Neural cell (in vitro differentiated cells): ENCODE data around the gene DNAJC3. TPM values are rescaled to one million over a fixed set of nuclear protein-coding genes. Genes with fewer than 3 reads are reported as not detected.
"Not testable (repeated sequence)": the region's sequence is repeated elsewhere in the genome, so short reads cannot be mapped to it uniquely, and the experiment has no call there.

Experiments
- H2AFZ ChIP-seq: fragments of 200-600, 300-800 bp; sonication (generic), shearing (Covaris generic); 2 replicates; pipeline ENCODE4 v1.6.0; 2014; ENCODE audit warnings: low read depth, mild to moderate bottlenecking, antibody characterized with exemption, low read length, moderate library complexity
- H3F3A ChIP-seq: fragments of 200-600 bp; shearing (Covaris generic); 2 replicates; pipeline ENCODE4 v1.6.1; 2016; ENCODE audit warnings: mild to moderate bottlenecking, moderate library complexity, mixed read lengths, antibody characterized with exemption, low read length; ENCODE audit not compliant: insufficient read depth, poor library complexity, severe bottlenecking
- H3K27ac ChIP-seq: fragments of 200-600, 300-800 bp; sonication (generic), shearing (Covaris generic); 2 replicates; pipeline ENCODE4 v1.5.1; 2014; ENCODE audit warnings: mild to moderate bottlenecking, low read length, moderate library complexity
- H3K27me3 ChIP-seq: fragments of 300-800, 200-600 bp; sonication (generic), shearing (Covaris generic); 2 replicates; pipeline ENCODE4 v1.6.0; 2014; ENCODE audit warnings: mild to moderate bottlenecking, low read depth, low read length, moderate library complexity; ENCODE audit not compliant: insufficient read depth
- H3K36me3 ChIP-seq: fragments of 300-800, 200-600 bp; sonication (generic), shearing (Covaris generic); 2 replicates; pipeline ENCODE4 v1.5.1; 2014; ENCODE audit warnings: mild to moderate bottlenecking, antibody characterized with exemption, low read length, moderate library complexity; ENCODE audit not compliant: insufficient read depth
- H3K4me2 ChIP-seq: fragments of 300-800, 200-600 bp; sonication (generic), shearing (Covaris generic); 2 replicates; pipeline ENCODE4 v1.6.0; 2014; ENCODE audit warnings: mild to moderate bottlenecking, low read length
- H3K4me3 ChIP-seq: fragments of 300-800, 200-600 bp; sonication (generic), shearing (Covaris generic); 2 replicates; pipeline ENCODE4 v1.5.1; 2014; ENCODE audit warnings: mild to moderate bottlenecking, low read length, moderate library complexity
- H3K79me2 ChIP-seq: fragments of 200-600 bp; shearing (Covaris generic); replicated peaks from 2 replicates; pipeline ENCODE4 v1.6.0; 2014; ENCODE audit warnings: mild to moderate bottlenecking, low read length, moderate library complexity; ENCODE audit not compliant: insufficient read depth
- H3K9ac ChIP-seq: fragments of 300-800, 200-600 bp; sonication (generic), shearing (Covaris generic); 2 replicates; pipeline ENCODE4 v1.6.1; 2016; ENCODE audit warnings: mild to moderate bottlenecking, low read length, mixed read lengths
- H3K9me2 ChIP-seq: fragments of 200-600 bp; shearing (Covaris generic); 2 replicates; pipeline ENCODE4 v1.6.1; 2016; ENCODE audit warnings: mild to moderate bottlenecking, low read length, mixed read lengths; ENCODE audit not compliant: insufficient read depth
- H3K9me3 ChIP-seq: fragments of 200-600, 300-800 bp; sonication (generic), shearing (Covaris generic); 2 replicates; pipeline ENCODE4 v1.6.1; 2016; ENCODE audit warnings: mild to moderate bottlenecking, mixed run types, low read length, moderate library complexity, mixed read lengths
- H4K20me1 ChIP-seq: fragments of 200-600 bp; shearing (Covaris generic); 2 replicates; pipeline ENCODE4 v1.6.1; 2016; ENCODE audit warnings: mild to moderate bottlenecking, mixed run types; ENCODE audit not compliant: insufficient read depth
- EP300 ChIP-seq: fragments of 450-650 bp; conservative IDR thresholded peaks from 2 replicates; pipeline ENCODE4 v1.6.1; 2014; ENCODE audit warnings: antibody characterized with exemption, mild to moderate bottlenecking, moderate library complexity; ENCODE audit not compliant: poor library complexity, severe bottlenecking
- EZH2 ChIP-seq: fragments of 200-600, 300-800 bp; shearing (Covaris generic), sonication (generic); IDR thresholded peaks from 2 replicates; pipeline ENCODE4 v1.6.1; 2014; ENCODE audit warnings: antibody characterized with exemption, low read length, borderline replicate concordance, mild to moderate bottlenecking; ENCODE audit not compliant: insufficient read depth, poor library complexity, severe bottlenecking
- MXI1 ChIP-seq: fragments of 450-650 bp; conservative IDR thresholded peaks from 2 replicates; pipeline ENCODE4 v1.6.1; 2014; ENCODE audit warnings: antibody characterized with exemption, mild to moderate bottlenecking; ENCODE audit not compliant: poor library complexity, severe bottlenecking
- POLR2AphosphoS5 ChIP-seq: IDR thresholded peaks from 2 replicates; pipeline ENCODE4 v1.6.1; 2012
- RAD21 ChIP-seq: fragments of 450-650 bp; conservative IDR thresholded peaks from 2 replicates; pipeline ENCODE4 v1.6.1; 2014; ENCODE audit warnings: antibody characterized with exemption, mild to moderate bottlenecking, moderate library complexity
- SMC3 ChIP-seq: fragments of 450-650 bp; conservative IDR thresholded peaks from 2 replicates; pipeline ENCODE4 v1.6.1; 2014; ENCODE audit warnings: antibody characterized with exemption, mild to moderate bottlenecking, moderate library complexity; ENCODE audit not compliant: poor library complexity
- TAF1 ChIP-seq: IDR thresholded peaks from 2 replicates; pipeline ENCODE4 v1.6.1; 2012; ENCODE audit warnings: low read depth
- polyA plus RNA-seq: library from polyadenylated mRNA; depleted of rRNA; stranded (reverse); fragments of >200 nt; gene quantifications from 2 replicates; pipeline ENCODE4 v1.2.3, GENCODE V29; 2014
- TF ChIP-seq, protein P1 (sequence below): IDR thresholded peaks from 2 replicates; pipeline ENCODE4 v1.6.1; 2012; ENCODE audit warnings: borderline replicate concordance
- TF ChIP-seq, protein P2 (sequence below): fragments of 450-650 bp; IDR thresholded peaks from 2 replicates; pipeline ENCODE4 v1.5.1; 2014; ENCODE audit warnings: antibody characterized with exemption, mild to moderate bottlenecking, moderate library complexity; ENCODE audit not compliant: poor library complexity, severe bottlenecking

Gene DNAJC3
- polyA plus RNA-seq, 1 donor from 2014 or later = 8.2 TPM

DNA sequence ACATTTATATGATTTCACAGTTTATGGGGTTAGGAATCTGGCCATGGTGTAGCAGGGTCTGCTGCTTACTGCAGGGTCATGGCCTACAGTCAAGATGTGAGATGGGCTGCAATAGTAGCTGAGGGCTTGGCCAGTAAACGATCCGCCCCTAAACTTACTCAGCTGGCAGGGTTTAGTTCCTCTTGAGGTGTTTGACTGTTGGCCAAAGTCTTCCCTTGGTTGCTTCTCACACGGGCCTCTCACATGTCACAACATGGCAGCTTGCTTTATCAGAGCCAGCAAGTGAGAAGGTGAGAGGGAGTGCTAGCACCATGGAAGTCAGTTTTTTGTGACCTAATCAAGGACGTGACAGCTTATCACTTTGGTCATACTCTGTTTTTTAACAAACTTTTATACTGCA lies 77.1 kb downstream of the DNAJC3 start:
- H3K27me3 ChIP-seq = no peaks in the 10 kb centered on the region
- no peaks in the 10 kb centered on the region for H3K36me3 ChIP-seq
- H3K27ac ChIP-seq = no peak overlapping the region
- no peak overlapping the region for H2AFZ ChIP-seq
- no peak overlapping the region for H3K9ac ChIP-seq
- no peak overlapping the region for H3K4me3 ChIP-seq
- H3K4me2 ChIP-seq = no peak overlapping the region
- H3F3A ChIP-seq = no peaks in the 10 kb centered on the region
- no peaks in the 10 kb centered on the region for H3K9me3 ChIP-seq
- no peak for TF ChIP-seq EZH2
- TF ChIP-seq, protein P1, sequence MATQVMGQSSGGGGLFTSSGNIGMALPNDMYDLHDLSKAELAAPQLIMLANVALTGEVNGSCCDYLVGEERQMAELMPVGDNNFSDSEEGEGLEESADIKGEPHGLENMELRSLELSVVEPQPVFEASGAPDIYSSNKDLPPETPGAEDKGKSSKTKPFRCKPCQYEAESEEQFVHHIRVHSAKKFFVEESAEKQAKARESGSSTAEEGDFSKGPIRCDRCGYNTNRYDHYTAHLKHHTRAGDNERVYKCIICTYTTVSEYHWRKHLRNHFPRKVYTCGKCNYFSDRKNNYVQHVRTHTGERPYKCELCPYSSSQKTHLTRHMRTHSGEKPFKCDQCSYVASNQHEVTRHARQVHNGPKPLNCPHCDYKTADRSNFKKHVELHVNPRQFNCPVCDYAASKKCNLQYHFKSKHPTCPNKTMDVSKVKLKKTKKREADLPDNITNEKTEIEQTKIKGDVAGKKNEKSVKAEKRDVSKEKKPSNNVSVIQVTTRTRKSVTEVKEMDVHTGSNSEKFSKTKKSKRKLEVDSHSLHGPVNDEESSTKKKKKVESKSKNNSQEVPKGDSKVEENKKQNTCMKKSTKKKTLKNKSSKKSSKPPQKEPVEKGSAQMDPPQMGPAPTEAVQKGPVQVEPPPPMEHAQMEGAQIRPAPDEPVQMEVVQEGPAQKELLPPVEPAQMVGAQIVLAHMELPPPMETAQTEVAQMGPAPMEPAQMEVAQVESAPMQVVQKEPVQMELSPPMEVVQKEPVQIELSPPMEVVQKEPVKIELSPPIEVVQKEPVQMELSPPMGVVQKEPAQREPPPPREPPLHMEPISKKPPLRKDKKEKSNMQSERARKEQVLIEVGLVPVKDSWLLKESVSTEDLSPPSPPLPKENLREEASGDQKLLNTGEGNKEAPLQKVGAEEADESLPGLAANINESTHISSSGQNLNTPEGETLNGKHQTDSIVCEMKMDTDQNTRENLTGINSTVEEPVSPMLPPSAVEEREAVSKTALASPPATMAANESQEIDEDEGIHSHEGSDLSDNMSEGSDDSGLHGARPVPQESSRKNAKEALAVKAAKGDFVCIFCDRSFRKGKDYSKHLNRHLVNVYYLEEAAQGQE = no peak
- no peak for TF ChIP-seq TAF1
- TF ChIP-seq, protein P2, sequence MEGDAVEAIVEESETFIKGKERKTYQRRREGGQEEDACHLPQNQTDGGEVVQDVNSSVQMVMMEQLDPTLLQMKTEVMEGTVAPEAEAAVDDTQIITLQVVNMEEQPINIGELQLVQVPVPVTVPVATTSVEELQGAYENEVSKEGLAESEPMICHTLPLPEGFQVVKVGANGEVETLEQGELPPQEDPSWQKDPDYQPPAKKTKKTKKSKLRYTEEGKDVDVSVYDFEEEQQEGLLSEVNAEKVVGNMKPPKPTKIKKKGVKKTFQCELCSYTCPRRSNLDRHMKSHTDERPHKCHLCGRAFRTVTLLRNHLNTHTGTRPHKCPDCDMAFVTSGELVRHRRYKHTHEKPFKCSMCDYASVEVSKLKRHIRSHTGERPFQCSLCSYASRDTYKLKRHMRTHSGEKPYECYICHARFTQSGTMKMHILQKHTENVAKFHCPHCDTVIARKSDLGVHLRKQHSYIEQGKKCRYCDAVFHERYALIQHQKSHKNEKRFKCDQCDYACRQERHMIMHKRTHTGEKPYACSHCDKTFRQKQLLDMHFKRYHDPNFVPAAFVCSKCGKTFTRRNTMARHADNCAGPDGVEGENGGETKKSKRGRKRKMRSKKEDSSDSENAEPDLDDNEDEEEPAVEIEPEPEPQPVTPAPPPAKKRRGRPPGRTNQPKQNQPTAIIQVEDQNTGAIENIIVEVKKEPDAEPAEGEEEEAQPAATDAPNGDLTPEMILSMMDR = no peak
- TF ChIP-seq MXI1 = no peak
- no peak for TF ChIP-seq EP300
- TF ChIP-seq POLR2AphosphoS5 = no peak
- TF ChIP-seq RAD21 = no peak
- TF ChIP-seq SMC3 = no peak
- no peaks in the 10 kb centered on the region for H4K20me1 ChIP-seq
- H3K9me2 ChIP-seq = no peaks in the 10 kb centered on the region
- no peaks in the 10 kb centered on the region for H3K79me2 ChIP-seq

DNA sequence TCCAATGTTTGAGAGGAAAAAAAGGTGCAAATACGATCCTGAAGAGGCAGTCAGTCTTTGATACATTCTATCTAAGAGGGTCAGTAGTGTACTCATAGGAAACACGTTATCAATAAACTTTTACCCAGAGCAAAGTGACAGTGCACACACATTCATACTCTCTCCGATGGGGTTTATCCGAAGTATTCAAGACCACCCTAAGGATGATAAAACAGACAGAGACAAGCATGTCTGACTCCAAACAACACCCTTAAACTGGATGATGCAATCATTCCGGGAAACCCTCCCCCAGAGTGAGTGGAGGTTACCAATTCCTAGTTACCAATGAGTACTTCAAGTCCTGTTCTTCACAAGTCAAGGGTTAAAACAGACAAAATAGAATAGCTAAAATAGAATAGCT lies 79.1 kb downstream of the DNAJC3 start:
- no peak overlapping the region for H3K27ac ChIP-seq
- no peaks in the 10 kb centered on the region for H3K9me3 ChIP-seq
- TF ChIP-seq EZH2 (no peak), POLR2AphosphoS5 (no peak), SMC3 (no peak), RAD21 (no peak), MXI1 (no peak), EP300 (no peak), TAF1 (no peak)
- TF ChIP-seq, protein P2 = no peak
- TF ChIP-seq, protein P1 = no peak

GRCh38 chr13:95762626-95763025 lies 85.7 kb downstream of the DNAJC3 start:
- not testable (repeated sequence) for H4K20me1 ChIP-seq, H3K27me3 ChIP-seq, H3K27ac ChIP-seq, H3K79me2 ChIP-seq, H3K9me3 ChIP-seq, H3K9ac ChIP-seq, H3K9me2 ChIP-seq, H3K36me3 ChIP-seq, H3F3A ChIP-seq, H2AFZ ChIP-seq, H3K4me2 ChIP-seq, H3K4me3 ChIP-seq

More for the DNA sequence above, 79.1 kb downstream of the DNAJC3 start:
- H4K20me1 ChIP-seq = no peaks in the 10 kb centered on the region
- no peak overlapping the region for H2AFZ ChIP-seq
- no peaks in the 10 kb centered on the region for H3K79me2 ChIP-seq
- no peak overlapping the region for H3K9ac ChIP-seq
- H3K4me3 ChIP-seq = no peak overlapping the region
- H3K9me2 ChIP-seq = no peaks in the 10 kb centered on the region
- H3K27me3 ChIP-seq = no peaks in the 10 kb centered on the region
- H3F3A ChIP-seq = no peaks in the 10 kb centered on the region
- H3K4me2 ChIP-seq = no peak overlapping the region
- H3K36me3 ChIP-seq = no peaks in the 10 kb centered on the region
